ENCODE data around the gene TNFRSF13B.

GRCh38 chr17:16935241-16935663, 36.7 kb downstream of the TNFRSF13B start:
- TF ChIP-seq CTCF (IDR thresholded peaks at IDR 0.05) (no peak), POLR2A (IDR thresholded peaks at IDR 0.05) (no peak), EP300 (IDR thresholded peaks at IDR 0.05; ENCODE audit: low read depth) (no peak)
